Measurements from ENCODE around the gene ADORA3. TPM values are rescaled to one million over a fixed set of nuclear protein-coding genes. Genes with fewer than 3 reads are reported as not detected.
A peak's percentile ranks its signal among the peaks of the same experiment; 100 is the strongest.

ADORA3 gene
- total RNA-seq, 1 experiment from 2014 or later, result 0.15 TPM

DNA sequence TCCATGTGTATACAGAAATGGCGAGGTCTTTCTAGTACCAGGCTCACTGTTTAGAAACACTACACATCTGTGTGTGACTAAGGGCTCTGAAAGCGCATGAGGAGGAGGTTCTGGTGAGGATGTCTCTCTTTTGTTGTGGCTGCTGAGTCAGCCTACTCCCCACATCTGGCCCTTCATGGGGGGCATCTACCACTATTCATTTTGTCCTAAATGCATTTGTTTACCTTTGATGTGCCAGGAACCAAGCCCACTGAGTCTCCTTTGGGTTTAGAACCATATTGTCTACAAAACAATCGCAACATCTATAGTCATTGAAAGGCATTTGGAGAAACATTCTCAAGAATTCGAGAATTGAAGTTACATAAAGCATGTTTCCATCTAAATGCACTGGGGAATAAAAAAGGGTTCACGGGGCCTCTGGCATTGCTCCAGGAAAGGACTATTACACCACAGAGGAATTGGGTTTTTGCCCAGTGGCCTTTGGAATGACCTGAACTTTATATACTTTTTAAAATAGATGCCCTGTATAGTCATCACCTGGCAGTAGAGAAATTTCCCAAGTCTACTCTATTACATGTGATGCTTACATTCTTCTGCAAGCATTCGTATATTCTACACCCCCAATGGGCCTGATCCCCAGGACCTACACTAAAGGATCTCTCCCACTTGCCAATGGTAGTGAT, 35.1 kb upstream of the ADORA3 start:
- ChIA-PET CTCF (interaction anchor here (3.7 kb wide), 1 partner anchor 31 kb away, joined by 18 read pairs; no protein-coding TSS in a partner anchor), POLR2A (no interaction called here)
- TF ChIP-seq GABPB1 (CRISPR knock-in tag; IDR thresholded peaks at IDR 0.05) (no peak), ZNF121 (CRISPR knock-in tag; IDR thresholded peaks at IDR 0.05) (no peak)
- DNase-seq (ENCODE audit: low spot score), result no peak
- Mint-ChIP-seq H3K36me3 (no peaks in the 10 kb centered on the region), H3K4me1 (peaks cover 23% of the 10 kb centered on the region), H3K9me3 (peaks cover 11% of the 10 kb centered on the region; the same call in 1 of the 2 replicates), H3K4me3 (no peak overlapping the region), H3K27me3 (ENCODE audit: low read depth) (peaks cover 19% of the 10 kb centered on the region), H3K27ac (peak overlapping the region; percentile 16; the same call in 1 of the 2 replicates)
- ATAC-seq, result peak; percentile 47

DNA sequence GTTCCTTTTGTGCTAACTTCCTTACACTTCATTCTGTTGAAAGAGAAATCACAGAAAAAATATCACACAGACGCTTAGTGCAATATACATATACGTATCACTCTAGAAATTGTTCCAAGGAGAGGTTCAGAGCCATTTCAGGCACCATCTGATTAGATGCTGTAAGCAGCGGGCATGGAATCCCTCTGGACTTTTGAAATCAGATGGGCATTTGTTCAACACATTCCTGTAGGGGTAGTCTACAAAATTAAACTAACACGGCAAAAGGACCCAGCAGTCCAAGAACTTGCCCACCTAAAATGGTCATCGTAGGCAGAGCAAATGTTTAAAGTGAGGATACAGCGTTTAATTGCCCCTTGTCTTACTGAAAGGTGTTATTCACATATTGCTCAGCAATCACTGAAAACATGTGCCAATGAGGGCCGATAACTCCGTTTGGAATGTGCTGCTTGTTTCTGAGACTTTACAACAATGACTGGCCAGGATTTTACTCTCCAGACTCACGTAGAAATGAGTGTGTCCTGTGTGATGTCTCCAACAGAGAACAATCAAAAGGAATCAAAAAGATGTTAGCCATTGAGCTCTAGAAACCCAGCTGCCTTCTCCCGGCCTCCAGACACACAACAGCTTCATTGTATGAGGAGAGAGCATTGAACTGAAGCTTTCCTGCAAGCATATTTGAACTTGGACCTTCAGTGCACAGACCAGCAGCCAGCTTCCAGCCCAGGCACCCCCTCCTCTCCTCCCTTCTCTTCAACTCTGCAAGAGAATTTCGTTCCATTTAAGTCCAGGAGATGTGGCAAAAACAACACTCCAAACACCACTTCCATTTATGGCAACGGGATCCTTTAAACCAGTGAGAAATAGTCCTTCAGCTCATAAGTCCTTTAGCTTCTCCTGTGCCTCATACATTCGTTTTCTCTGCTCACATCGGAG, 32.1 kb upstream of the ADORA3 start:
- no peak for ATAC-seq
- DNase-seq (ENCODE audit: low spot score), result no peak
- no peak overlapping the region for H3K27ac Mint-ChIP-seq
- H3K36me3 Mint-ChIP-seq, result peaks cover 7% of the 10 kb centered on the region
- TF ChIP-seq, protein P1, sequence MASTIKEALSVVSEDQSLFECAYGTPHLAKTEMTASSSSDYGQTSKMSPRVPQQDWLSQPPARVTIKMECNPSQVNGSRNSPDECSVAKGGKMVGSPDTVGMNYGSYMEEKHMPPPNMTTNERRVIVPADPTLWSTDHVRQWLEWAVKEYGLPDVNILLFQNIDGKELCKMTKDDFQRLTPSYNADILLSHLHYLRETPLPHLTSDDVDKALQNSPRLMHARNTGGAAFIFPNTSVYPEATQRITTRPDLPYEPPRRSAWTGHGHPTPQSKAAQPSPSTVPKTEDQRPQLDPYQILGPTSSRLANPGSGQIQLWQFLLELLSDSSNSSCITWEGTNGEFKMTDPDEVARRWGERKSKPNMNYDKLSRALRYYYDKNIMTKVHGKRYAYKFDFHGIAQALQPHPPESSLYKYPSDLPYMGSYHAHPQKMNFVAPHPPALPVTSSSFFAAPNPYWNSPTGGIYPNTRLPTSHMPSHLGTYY (CRISPR knock-in tag; IDR thresholded peaks at IDR 0.05), result no peak
- TF ChIP-seq FOXP1 (CRISPR knock-in tag; IDR thresholded peaks at IDR 0.05; ENCODE audit: borderline replicate concordance), result no peak
- TF ChIP-seq ZNF138 (CRISPR knock-in tag; conservative IDR thresholded peaks at IDR 0.05), result no peak
- no peak for TF ChIP-seq FOXJ3 (CRISPR knock-in tag; IDR thresholded peaks at IDR 0.05; ENCODE audit: borderline replicate concordance)
- TF ChIP-seq ESRRA (CRISPR knock-in tag; IDR thresholded peaks at IDR 0.05; ENCODE audit: borderline replicate concordance), result no peak
- no peak for TF ChIP-seq CBFB (CRISPR knock-in tag; IDR thresholded peaks at IDR 0.05; ENCODE audit: low read depth)
- no peak for TF ChIP-seq KAT7 (CRISPR knock-in tag; IDR thresholded peaks at IDR 0.05; ENCODE audit: borderline replicate concordance)
- TF ChIP-seq, protein P2, sequence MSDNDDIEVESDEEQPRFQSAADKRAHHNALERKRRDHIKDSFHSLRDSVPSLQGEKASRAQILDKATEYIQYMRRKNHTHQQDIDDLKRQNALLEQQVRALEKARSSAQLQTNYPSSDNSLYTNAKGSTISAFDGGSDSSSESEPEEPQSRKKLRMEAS (CRISPR knock-in tag; IDR thresholded peaks at IDR 0.05), result no peak
- TF ChIP-seq, protein P3, sequence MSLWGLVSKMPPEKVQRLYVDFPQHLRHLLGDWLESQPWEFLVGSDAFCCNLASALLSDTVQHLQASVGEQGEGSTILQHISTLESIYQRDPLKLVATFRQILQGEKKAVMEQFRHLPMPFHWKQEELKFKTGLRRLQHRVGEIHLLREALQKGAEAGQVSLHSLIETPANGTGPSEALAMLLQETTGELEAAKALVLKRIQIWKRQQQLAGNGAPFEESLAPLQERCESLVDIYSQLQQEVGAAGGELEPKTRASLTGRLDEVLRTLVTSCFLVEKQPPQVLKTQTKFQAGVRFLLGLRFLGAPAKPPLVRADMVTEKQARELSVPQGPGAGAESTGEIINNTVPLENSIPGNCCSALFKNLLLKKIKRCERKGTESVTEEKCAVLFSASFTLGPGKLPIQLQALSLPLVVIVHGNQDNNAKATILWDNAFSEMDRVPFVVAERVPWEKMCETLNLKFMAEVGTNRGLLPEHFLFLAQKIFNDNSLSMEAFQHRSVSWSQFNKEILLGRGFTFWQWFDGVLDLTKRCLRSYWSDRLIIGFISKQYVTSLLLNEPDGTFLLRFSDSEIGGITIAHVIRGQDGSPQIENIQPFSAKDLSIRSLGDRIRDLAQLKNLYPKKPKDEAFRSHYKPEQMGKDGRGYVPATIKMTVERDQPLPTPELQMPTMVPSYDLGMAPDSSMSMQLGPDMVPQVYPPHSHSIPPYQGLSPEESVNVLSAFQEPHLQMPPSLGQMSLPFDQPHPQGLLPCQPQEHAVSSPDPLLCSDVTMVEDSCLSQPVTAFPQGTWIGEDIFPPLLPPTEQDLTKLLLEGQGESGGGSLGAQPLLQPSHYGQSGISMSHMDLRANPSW (CRISPR knock-in tag; conservative IDR thresholded peaks at IDR 0.05; ENCODE audit: low read depth), result no peak
- TF ChIP-seq ZNF396 (CRISPR knock-in tag; IDR thresholded peaks at IDR 0.05; ENCODE audit: borderline replicate concordance), result no peak
- no peak for TF ChIP-seq NR3C1 (CRISPR knock-in tag; conservative IDR thresholded peaks at IDR 0.05; ENCODE audit: low read depth)
- TF ChIP-seq, protein P4, sequence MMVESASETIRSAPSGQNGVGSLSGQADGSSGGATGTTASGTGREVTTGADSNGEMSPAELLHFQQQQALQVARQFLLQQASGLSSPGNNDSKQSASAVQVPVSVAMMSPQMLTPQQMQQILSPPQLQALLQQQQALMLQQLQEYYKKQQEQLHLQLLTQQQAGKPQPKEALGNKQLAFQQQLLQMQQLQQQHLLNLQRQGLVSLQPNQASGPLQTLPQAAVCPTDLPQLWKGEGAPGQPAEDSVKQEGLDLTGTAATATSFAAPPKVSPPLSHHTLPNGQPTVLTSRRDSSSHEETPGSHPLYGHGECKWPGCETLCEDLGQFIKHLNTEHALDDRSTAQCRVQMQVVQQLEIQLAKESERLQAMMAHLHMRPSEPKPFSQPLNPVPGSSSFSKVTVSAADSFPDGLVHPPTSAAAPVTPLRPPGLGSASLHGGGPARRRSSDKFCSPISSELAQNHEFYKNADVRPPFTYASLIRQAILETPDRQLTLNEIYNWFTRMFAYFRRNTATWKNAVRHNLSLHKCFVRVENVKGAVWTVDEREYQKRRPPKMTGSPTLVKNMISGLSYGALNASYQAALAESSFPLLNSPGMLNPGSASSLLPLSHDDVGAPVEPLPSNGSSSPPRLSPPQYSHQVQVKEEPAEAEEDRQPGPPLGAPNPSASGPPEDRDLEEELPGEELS (CRISPR knock-in tag; IDR thresholded peaks at IDR 0.05), result no peak
- TF ChIP-seq, protein P5, sequence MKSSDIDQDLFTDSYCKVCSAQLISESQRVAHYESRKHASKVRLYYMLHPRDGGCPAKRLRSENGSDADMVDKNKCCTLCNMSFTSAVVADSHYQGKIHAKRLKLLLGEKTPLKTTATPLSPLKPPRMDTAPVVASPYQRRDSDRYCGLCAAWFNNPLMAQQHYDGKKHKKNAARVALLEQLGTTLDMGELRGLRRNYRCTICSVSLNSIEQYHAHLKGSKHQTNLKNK (CRISPR knock-in tag; IDR thresholded peaks at IDR 0.05), result no peak
- no peak for TF ChIP-seq GABPB1 (CRISPR knock-in tag; IDR thresholded peaks at IDR 0.05)
- TF ChIP-seq, protein P6, sequence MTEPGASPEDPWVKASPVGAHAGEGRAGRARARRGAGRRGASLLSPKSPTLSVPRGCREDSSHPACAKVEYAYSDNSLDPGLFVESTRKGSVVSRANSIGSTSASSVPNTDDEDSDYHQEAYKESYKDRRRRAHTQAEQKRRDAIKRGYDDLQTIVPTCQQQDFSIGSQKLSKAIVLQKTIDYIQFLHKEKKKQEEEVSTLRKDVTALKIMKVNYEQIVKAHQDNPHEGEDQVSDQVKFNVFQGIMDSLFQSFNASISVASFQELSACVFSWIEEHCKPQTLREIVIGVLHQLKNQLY (CRISPR knock-in tag; IDR thresholded peaks at IDR 0.05), result no peak
- no peak for TF ChIP-seq ZNF423 (CRISPR knock-in tag; IDR thresholded peaks at IDR 0.05)
- no peak for TF ChIP-seq ATF1 (CRISPR knock-in tag; IDR thresholded peaks at IDR 0.05)
- peaks cover 8% of the 10 kb centered on the region for H3K27me3 Mint-ChIP-seq (ENCODE audit: low read depth)
- H3K4me1 Mint-ChIP-seq, result peaks cover 8% of the 10 kb centered on the region
- ChIA-PET CTCF (interaction anchor here (3.7 kb wide), 1 partner anchor 28 kb away, joined by 18 read pairs; no protein-coding TSS in a partner anchor), POLR2A (no interaction called here)
- H3K9me3 Mint-ChIP-seq, result peaks cover 22% of the 10 kb centered on the region
- no peak overlapping the region for H3K4me3 Mint-ChIP-seq
